WI38 (cell line): Measurements from ENCODE around the gene AQP12A.
"Not testable (repeated sequence)": the region's sequence is repeated elsewhere in the genome, so short reads cannot be mapped to it uniquely, and the experiment has no call there.

ENCODE experiments used
- H3K4me3 ChIP-seq: 2 replicates; pipeline ENCODE4 v1.5.1; 2011; ENCODE audit warnings: low read depth, mild to moderate bottlenecking, control low read depth, low read length
- TF ChIP-seq, protein P1 (sequence below): IDR thresholded peaks from 2 replicates; pipeline ENCODE4 v1.5.1; 2012; ENCODE audit warnings: low read depth, mild to moderate bottlenecking, control low read depth, low read length

Gene AQP12A

GRCh38 chr2:240691631-240692420 lies at the start of gene AQP12A:
AQP12A (plus strand) TSS chr2:240691866; CDS start chr2:240691914, 48 bp downstream.
- H3K4me3 ChIP-seq, result not testable (repeated sequence)

GRCh38 chr2:240642061-240642805 lies 49.4 kb upstream of the AQP12A start:
- TF ChIP-seq, protein P1, sequence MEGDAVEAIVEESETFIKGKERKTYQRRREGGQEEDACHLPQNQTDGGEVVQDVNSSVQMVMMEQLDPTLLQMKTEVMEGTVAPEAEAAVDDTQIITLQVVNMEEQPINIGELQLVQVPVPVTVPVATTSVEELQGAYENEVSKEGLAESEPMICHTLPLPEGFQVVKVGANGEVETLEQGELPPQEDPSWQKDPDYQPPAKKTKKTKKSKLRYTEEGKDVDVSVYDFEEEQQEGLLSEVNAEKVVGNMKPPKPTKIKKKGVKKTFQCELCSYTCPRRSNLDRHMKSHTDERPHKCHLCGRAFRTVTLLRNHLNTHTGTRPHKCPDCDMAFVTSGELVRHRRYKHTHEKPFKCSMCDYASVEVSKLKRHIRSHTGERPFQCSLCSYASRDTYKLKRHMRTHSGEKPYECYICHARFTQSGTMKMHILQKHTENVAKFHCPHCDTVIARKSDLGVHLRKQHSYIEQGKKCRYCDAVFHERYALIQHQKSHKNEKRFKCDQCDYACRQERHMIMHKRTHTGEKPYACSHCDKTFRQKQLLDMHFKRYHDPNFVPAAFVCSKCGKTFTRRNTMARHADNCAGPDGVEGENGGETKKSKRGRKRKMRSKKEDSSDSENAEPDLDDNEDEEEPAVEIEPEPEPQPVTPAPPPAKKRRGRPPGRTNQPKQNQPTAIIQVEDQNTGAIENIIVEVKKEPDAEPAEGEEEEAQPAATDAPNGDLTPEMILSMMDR, result no peak

GRCh38 chr2:240642806-240643092 lies 48.9 kb upstream of the AQP12A start:
- TF ChIP-seq, protein P1, result no peak
- H3K4me3 ChIP-seq, result no peak overlapping the region

More at GRCh38 chr2:240642061-240642805, 49.4 kb upstream of the AQP12A start:
- H3K4me3 ChIP-seq, result no peak overlapping the region

DNA sequence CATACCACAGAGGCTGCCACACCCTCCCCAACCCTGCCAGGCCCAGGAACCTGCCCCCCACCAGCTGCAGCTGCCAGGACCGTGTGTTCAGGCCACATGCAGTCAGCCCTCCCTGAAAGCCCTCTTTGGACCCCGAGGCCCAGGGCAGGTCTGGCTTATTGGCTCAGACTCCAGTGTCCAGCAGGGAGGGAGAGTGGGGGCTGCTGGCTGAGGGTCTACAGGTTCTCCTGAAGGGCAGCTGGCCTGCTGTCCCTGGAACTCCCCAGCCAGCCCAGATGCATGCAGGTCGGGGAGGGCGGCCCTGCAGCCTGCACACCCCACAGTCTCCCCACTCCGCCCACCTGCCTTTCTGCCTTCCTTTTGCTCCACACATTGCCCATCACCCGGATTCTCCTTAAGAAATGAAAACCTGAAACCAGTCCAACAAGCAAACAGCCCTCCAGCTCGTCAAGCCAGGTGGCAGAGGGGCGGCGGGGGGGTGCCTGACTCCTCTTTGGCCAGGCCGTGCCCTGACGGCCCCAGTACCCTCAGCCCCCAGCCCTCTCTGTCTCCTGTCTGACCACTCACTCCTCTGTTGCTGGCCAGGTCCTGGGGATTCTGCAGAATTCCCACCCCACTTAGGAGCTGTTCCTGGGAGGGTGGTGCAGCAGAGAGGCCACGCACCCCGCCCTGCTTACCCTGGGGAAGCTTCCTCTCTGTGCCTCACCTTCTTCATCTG lies 48.4 kb upstream of the AQP12A start:
- TF ChIP-seq, protein P1, result no peak
- no peak overlapping the region for H3K4me3 ChIP-seq

- no peak overlapping the region for H3K4me3 ChIP-seq
- TF ChIP-seq, protein P1, result no peak
Measured at GRCh38 chr2:240643811-240644150, 47.9 kb upstream of the AQP12A start.

GRCh38 chr2:240644171-240644651 lies 47.5 kb upstream of the AQP12A start:
- TF ChIP-seq, protein P1, result no peak

DNA sequence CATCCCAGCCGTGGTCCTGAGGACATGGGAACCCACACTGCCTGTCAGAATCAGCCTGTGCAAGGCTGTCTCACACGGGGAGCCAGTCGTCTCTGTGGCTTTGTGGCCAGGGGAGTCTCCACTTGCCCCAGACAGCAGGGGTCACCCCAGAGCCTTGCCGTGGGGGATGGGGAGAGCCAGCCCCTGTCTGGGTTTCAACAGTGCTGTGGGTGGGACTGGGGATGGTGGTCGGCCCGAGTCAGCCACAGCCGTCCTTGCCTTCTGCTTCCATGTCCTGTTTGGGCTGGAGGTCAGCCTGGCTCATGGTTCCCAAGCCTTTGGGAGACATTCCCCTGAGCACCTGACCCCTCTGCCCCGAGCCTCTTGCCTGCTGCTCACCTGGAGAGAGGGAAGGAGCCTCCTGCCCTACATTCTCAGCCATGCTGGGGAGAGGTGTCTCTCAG lies 46.8 kb upstream of the AQP12A start:
- TF ChIP-seq, protein P1, result no peak
- H3K4me3 ChIP-seq, result no peak overlapping the region

More at GRCh38 chr2:240644171-240644651, 47.5 kb upstream of the AQP12A start:
- H3K4me3 ChIP-seq, result no peak overlapping the region
